Measurements from ENCODE around the gene EFCAB14.
"Not testable (repeated sequence)": the region's sequence is repeated elsewhere in the genome, so short reads cannot be mapped to it uniquely, and the experiment has no call there.

DNA sequence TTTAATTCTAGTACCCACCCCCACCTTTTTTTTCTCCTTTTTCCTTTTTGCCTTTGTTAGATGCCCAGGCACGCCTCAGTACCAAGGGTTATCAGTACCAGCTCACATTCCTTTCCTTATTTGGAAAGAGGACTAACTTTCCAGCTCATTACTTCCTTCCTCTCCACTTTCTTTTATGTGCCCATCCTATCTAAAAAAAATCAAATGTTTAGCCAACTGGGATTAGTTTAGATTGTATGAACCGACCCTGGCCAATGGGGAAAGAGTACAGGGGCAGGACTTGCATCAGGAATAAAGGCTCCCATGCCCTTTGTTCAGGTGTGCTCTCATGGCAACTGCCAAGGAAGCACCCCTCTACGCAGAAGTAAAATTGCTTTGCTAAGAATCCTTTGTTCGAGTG lies 35.8 kb upstream of the EFCAB14 start:
- not testable (repeated sequence) for TF ChIP-seq POLR2A (IDR thresholded peaks at IDR 0.05)
- TF ChIP-seq, protein P1, sequence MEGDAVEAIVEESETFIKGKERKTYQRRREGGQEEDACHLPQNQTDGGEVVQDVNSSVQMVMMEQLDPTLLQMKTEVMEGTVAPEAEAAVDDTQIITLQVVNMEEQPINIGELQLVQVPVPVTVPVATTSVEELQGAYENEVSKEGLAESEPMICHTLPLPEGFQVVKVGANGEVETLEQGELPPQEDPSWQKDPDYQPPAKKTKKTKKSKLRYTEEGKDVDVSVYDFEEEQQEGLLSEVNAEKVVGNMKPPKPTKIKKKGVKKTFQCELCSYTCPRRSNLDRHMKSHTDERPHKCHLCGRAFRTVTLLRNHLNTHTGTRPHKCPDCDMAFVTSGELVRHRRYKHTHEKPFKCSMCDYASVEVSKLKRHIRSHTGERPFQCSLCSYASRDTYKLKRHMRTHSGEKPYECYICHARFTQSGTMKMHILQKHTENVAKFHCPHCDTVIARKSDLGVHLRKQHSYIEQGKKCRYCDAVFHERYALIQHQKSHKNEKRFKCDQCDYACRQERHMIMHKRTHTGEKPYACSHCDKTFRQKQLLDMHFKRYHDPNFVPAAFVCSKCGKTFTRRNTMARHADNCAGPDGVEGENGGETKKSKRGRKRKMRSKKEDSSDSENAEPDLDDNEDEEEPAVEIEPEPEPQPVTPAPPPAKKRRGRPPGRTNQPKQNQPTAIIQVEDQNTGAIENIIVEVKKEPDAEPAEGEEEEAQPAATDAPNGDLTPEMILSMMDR (IDR thresholded peaks at IDR 0.05 in 4 of 5, conservative IDR thresholded peaks at IDR 0.05 in 1 of 5), result not testable (repeated sequence)

Data from gastrocnemius medialis (tissue), 4 donors.